Neural cell (in vitro differentiated cells): Measurements from ENCODE around the gene NUFIP2. TPM values are rescaled to one million over a fixed set of nuclear protein-coding genes. Genes with fewer than 3 reads are reported as not detected.

Experiments
- H2AFZ ChIP-seq: fragments of 200-600, 300-800 bp; sonication (generic), shearing (Covaris generic); 2 replicates; pipeline ENCODE4 v1.6.0; 2014; ENCODE audit warnings: low read depth, mild to moderate bottlenecking, antibody characterized with exemption, low read length, moderate library complexity
- H3F3A ChIP-seq: fragments of 200-600 bp; shearing (Covaris generic); 2 replicates; pipeline ENCODE4 v1.6.1; 2016; ENCODE audit warnings: mild to moderate bottlenecking, moderate library complexity, mixed read lengths, antibody characterized with exemption, low read length; ENCODE audit not compliant: insufficient read depth, poor library complexity, severe bottlenecking
- H3K27ac ChIP-seq: fragments of 200-600, 300-800 bp; sonication (generic), shearing (Covaris generic); 2 replicates; pipeline ENCODE4 v1.5.1; 2014; ENCODE audit warnings: mild to moderate bottlenecking, low read length, moderate library complexity
- H3K27me3 ChIP-seq: fragments of 300-800, 200-600 bp; sonication (generic), shearing (Covaris generic); 2 replicates; pipeline ENCODE4 v1.6.0; 2014; ENCODE audit warnings: mild to moderate bottlenecking, low read depth, low read length, moderate library complexity; ENCODE audit not compliant: insufficient read depth
- H3K36me3 ChIP-seq: fragments of 300-800, 200-600 bp; sonication (generic), shearing (Covaris generic); 2 replicates; pipeline ENCODE4 v1.5.1; 2014; ENCODE audit warnings: mild to moderate bottlenecking, antibody characterized with exemption, low read length, moderate library complexity; ENCODE audit not compliant: insufficient read depth
- H3K4me2 ChIP-seq: fragments of 300-800, 200-600 bp; sonication (generic), shearing (Covaris generic); 2 replicates; pipeline ENCODE4 v1.6.0; 2014; ENCODE audit warnings: mild to moderate bottlenecking, low read length
- H3K4me3 ChIP-seq: fragments of 300-800, 200-600 bp; sonication (generic), shearing (Covaris generic); 2 replicates; pipeline ENCODE4 v1.5.1; 2014; ENCODE audit warnings: mild to moderate bottlenecking, low read length, moderate library complexity
- H3K79me2 ChIP-seq: fragments of 200-600 bp; shearing (Covaris generic); replicated peaks from 2 replicates; pipeline ENCODE4 v1.6.0; 2014; ENCODE audit warnings: mild to moderate bottlenecking, low read length, moderate library complexity; ENCODE audit not compliant: insufficient read depth
- H3K9ac ChIP-seq: fragments of 300-800, 200-600 bp; sonication (generic), shearing (Covaris generic); 2 replicates; pipeline ENCODE4 v1.6.1; 2016; ENCODE audit warnings: mild to moderate bottlenecking, low read length, mixed read lengths
- H3K9me2 ChIP-seq: fragments of 200-600 bp; shearing (Covaris generic); 2 replicates; pipeline ENCODE4 v1.6.1; 2016; ENCODE audit warnings: mild to moderate bottlenecking, low read length, mixed read lengths; ENCODE audit not compliant: insufficient read depth
- H3K9me3 ChIP-seq: fragments of 200-600, 300-800 bp; sonication (generic), shearing (Covaris generic); 2 replicates; pipeline ENCODE4 v1.6.1; 2016; ENCODE audit warnings: mild to moderate bottlenecking, mixed run types, low read length, moderate library complexity, mixed read lengths
- H4K20me1 ChIP-seq: fragments of 200-600 bp; shearing (Covaris generic); 2 replicates; pipeline ENCODE4 v1.6.1; 2016; ENCODE audit warnings: mild to moderate bottlenecking, mixed run types; ENCODE audit not compliant: insufficient read depth
- CTCF ChIP-seq: fragments of 450-650 bp; IDR thresholded peaks from 2 replicates; pipeline ENCODE4 v1.5.1; 2014; ENCODE audit warnings: antibody characterized with exemption, mild to moderate bottlenecking, moderate library complexity; ENCODE audit not compliant: poor library complexity, severe bottlenecking
- EP300 ChIP-seq: fragments of 450-650 bp; conservative IDR thresholded peaks from 2 replicates; pipeline ENCODE4 v1.6.1; 2014; ENCODE audit warnings: antibody characterized with exemption, mild to moderate bottlenecking, moderate library complexity; ENCODE audit not compliant: poor library complexity, severe bottlenecking
- EZH2 ChIP-seq: fragments of 200-600, 300-800 bp; shearing (Covaris generic), sonication (generic); IDR thresholded peaks from 2 replicates; pipeline ENCODE4 v1.6.1; 2014; ENCODE audit warnings: antibody characterized with exemption, low read length, borderline replicate concordance, mild to moderate bottlenecking; ENCODE audit not compliant: insufficient read depth, poor library complexity, severe bottlenecking
- MXI1 ChIP-seq: fragments of 450-650 bp; conservative IDR thresholded peaks from 2 replicates; pipeline ENCODE4 v1.6.1; 2014; ENCODE audit warnings: antibody characterized with exemption, mild to moderate bottlenecking; ENCODE audit not compliant: poor library complexity, severe bottlenecking
- POLR2AphosphoS5 ChIP-seq: IDR thresholded peaks from 2 replicates; pipeline ENCODE4 v1.6.1; 2012
- RAD21 ChIP-seq: fragments of 450-650 bp; conservative IDR thresholded peaks from 2 replicates; pipeline ENCODE4 v1.6.1; 2014; ENCODE audit warnings: antibody characterized with exemption, mild to moderate bottlenecking, moderate library complexity
- REST ChIP-seq: IDR thresholded peaks from 2 replicates; pipeline ENCODE4 v1.6.1; 2012; ENCODE audit warnings: borderline replicate concordance
- SMC3 ChIP-seq: fragments of 450-650 bp; conservative IDR thresholded peaks from 2 replicates; pipeline ENCODE4 v1.6.1; 2014; ENCODE audit warnings: antibody characterized with exemption, mild to moderate bottlenecking, moderate library complexity; ENCODE audit not compliant: poor library complexity
- TAF1 ChIP-seq: IDR thresholded peaks from 2 replicates; pipeline ENCODE4 v1.6.1; 2012; ENCODE audit warnings: low read depth
- polyA plus RNA-seq: library from polyadenylated mRNA; depleted of rRNA; stranded (reverse); fragments of >200 nt; gene quantifications from 2 replicates; pipeline ENCODE4 v1.2.3, GENCODE V29; 2014

The NUFIP2 gene
- polyA plus RNA-seq, 1 donor from 2014 or later = 22.4 TPM

- Histone ChIP-seq H3F3A (peaks cover 9% of the 10 kb centered on the region), H3K9me3 (no peaks in the 10 kb centered on the region), H2AFZ (no peak overlapping the region), H3K27me3 (no peaks in the 10 kb centered on the region), H3K4me3 (peak overlapping the region; percentile 73), H3K9ac (peak overlapping the region; percentile 99), H4K20me1 (peaks cover 4% of the 10 kb centered on the region), H3K79me2 (peaks cover 61% of the 10 kb centered on the region), H3K4me2 (peak overlapping the region; percentile 78), H3K36me3 (no peaks in the 10 kb centered on the region), H3K9me2 (no peaks in the 10 kb centered on the region), H3K27ac (peak overlapping the region; percentile 90)
- TF ChIP-seq TAF1 (no peak), POLR2AphosphoS5 (no peak), REST (no peak), EZH2 (no peak), EP300 (no peak), SMC3 (peak; percentile 76), MXI1 (no peak), RAD21 (peak; percentile 68), CTCF (peak; percentile 74)
These were observed 2.7 kb downstream of the NUFIP2 start for GRCh38 chr17:29291163-29291752.

GRCh38 chr17:29289852-29290251, 4.1 kb downstream of the NUFIP2 start:
- Histone ChIP-seq H3F3A (peaks cover 9% of the 10 kb centered on the region), H4K20me1 (peaks cover 4% of the 10 kb centered on the region), H3K9me3 (no peaks in the 10 kb centered on the region), H3K27me3 (no peaks in the 10 kb centered on the region), H3K4me3 (no peak overlapping the region), H3K79me2 (peaks cover 71% of the 10 kb centered on the region), H3K27ac (no peak overlapping the region), H3K9me2 (no peaks in the 10 kb centered on the region), H3K36me3 (no peaks in the 10 kb centered on the region), H3K4me2 (no peak overlapping the region), H3K9ac (no peak overlapping the region), H2AFZ (no peak overlapping the region)
- TF ChIP-seq REST (no peak), TAF1 (no peak), RAD21 (no peak), SMC3 (no peak), POLR2AphosphoS5 (no peak), EZH2 (no peak), MXI1 (no peak), CTCF (no peak), EP300 (no peak)
